Activated CD8-positive, alpha-beta memory T cell treated with anti-CD3 and anti-CD28 coated beads, Interleukin-2, amount 50 U/mL, for 24 hours (primary cell): ENCODE data around the gene ALCAM.
"Not testable (repeated sequence)": the region's sequence is repeated elsewhere in the genome, so short reads cannot be mapped to it uniquely, and the experiment has no call there.

ENCODE experiments used
- DNase-seq: peaks from one replicate; pipeline ENCODE4 v3.0.0-alpha.2; 2020; ENCODE audit errors: extremely low read depth

ALCAM gene

GRCh38 chr3:105593315-105593714, 226.6 kb downstream of the ALCAM start:
- DNase-seq, result no peak

GRCh38 chr3:105594219-105594618, 227.5 kb downstream of the ALCAM start:
- DNase-seq, result no peak

- no peak for DNase-seq
These were observed 231.5 kb downstream of the ALCAM start for GRCh38 chr3:105598042-105598796.

- no peak for DNase-seq
These were observed 232.6 kb downstream of the ALCAM start for GRCh38 chr3:105599350-105599749.

GRCh38 chr3:105601756-105602155, 235.0 kb downstream of the ALCAM start:
- DNase-seq, result not testable (repeated sequence)

- not testable (repeated sequence) for DNase-seq
These were observed 235.6 kb downstream of the ALCAM start for GRCh38 chr3:105602286-105602685.

GRCh38 chr3:105603516-105603915, 236.8 kb downstream of the ALCAM start:
- not testable (repeated sequence) for DNase-seq

GRCh38 chr3:105606016-105606415, 239.3 kb downstream of the ALCAM start:
- DNase-seq, result no peak

- no peak for DNase-seq
These were observed 241.9 kb downstream of the ALCAM start for GRCh38 chr3:105608623-105609022.

- DNase-seq, result no peak
These were observed 243.8 kb downstream of the ALCAM start for GRCh38 chr3:105610473-105610872.

- no peak for DNase-seq
These were observed 244.8 kb downstream of the ALCAM start for GRCh38 chr3:105611304-105612192.

GRCh38 chr3:105613120-105613519, 246.4 kb downstream of the ALCAM start:
- DNase-seq, result no peak

- no peak for DNase-seq
These were observed 247.8 kb downstream of the ALCAM start for GRCh38 chr3:105614288-105615030.

- DNase-seq, result no peak
These were observed 249.1 kb downstream of the ALCAM start for GRCh38 chr3:105615814-105616213.

GRCh38 chr3:105616374-105617121, 249.8 kb downstream of the ALCAM start:
- DNase-seq, result no peak

GRCh38 chr3:105618556-105618955, 251.8 kb downstream of the ALCAM start:
- DNase-seq, result no peak

- DNase-seq, result no peak
These were observed 252.9 kb downstream of the ALCAM start for GRCh38 chr3:105619651-105620050.

GRCh38 chr3:105620236-105620635, 253.5 kb downstream of the ALCAM start:
- no peak for DNase-seq

GRCh38 chr3:105622169-105622568, 255.5 kb downstream of the ALCAM start:
- DNase-seq, result no peak
